ENCODE results near the gene HNRNPA1. TPM values are rescaled to one million over a fixed set of nuclear protein-coding genes. Genes with fewer than 3 reads are reported as not detected.

HNRNPA1 gene
- total RNA-seq, 1 experiment from 2014 or later, result 2,589 TPM

DNA sequence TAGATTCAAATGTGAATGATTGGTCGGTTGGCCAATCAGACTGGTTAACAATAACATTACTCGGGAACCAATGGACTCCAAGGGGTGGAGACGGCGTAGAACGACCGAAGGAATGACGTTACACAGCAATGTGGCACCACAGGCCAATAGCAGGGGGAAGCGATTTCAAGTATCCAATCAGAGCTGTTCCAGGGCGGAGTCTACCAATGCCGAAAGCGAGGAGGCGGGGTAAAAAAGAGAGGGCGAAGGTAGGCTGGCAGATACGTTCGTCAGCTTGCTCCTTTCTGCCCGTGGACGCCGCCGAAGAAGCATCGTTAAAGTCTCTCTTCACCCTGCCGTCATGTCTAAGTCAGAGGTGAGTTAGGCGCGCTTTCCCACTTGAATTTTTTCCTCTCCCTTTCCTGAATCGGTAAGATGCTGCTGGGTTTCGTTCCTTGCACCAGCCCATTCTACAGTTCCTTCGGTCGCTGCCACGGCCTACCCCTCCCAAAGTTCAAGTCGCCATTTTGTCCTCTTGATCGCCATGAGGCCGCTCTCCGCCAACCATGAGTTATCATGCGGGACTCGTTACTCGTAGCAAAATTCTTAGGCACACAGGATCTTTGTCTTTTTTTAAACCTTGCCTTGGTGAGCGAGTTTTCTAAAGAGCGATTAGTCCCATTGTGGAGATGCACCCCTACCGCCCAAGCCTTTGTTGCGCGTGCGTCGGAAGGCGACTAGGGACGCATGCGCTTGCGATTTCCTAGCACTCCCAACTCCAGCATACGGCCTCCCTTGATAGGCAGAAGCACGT, at the start of gene HNRNPA1 (continued):
- TF ChIP-seq, protein P1, sequence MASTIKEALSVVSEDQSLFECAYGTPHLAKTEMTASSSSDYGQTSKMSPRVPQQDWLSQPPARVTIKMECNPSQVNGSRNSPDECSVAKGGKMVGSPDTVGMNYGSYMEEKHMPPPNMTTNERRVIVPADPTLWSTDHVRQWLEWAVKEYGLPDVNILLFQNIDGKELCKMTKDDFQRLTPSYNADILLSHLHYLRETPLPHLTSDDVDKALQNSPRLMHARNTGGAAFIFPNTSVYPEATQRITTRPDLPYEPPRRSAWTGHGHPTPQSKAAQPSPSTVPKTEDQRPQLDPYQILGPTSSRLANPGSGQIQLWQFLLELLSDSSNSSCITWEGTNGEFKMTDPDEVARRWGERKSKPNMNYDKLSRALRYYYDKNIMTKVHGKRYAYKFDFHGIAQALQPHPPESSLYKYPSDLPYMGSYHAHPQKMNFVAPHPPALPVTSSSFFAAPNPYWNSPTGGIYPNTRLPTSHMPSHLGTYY (CRISPR knock-in tag; IDR thresholded peaks at IDR 0.05), result peak; percentile 89
- TF ChIP-seq E2F4 (CRISPR knock-in tag; IDR thresholded peaks at IDR 0.05; ENCODE audit: borderline replicate concordance, low read depth) (no peak), ESRRA (CRISPR knock-in tag; IDR thresholded peaks at IDR 0.05; ENCODE audit: borderline replicate concordance) (no peak), PREB (CRISPR knock-in tag; IDR thresholded peaks at IDR 0.05; ENCODE audit: borderline replicate concordance) (0 out of 2 replicates have a peak, but pooled peaks have one; percentile 53), GABPB1 (CRISPR knock-in tag; IDR thresholded peaks at IDR 0.05) (peak; percentile 62; the same call in 1 of the 2 replicates), USF2 (CRISPR knock-in tag; IDR thresholded peaks at IDR 0.05) (0 out of 2 replicates have a peak, but pooled peaks have one; percentile 37), GTF2I (CRISPR knock-in tag; conservative IDR thresholded peaks at IDR 0.05) (no peak), MYBL2 (CRISPR knock-in tag; IDR thresholded peaks at IDR 0.05) (no peak; the same call in 1 of the 2 replicates), FOXP1 (CRISPR knock-in tag; IDR thresholded peaks at IDR 0.05; ENCODE audit: borderline replicate concordance) (no peak), JAZF1 (CRISPR knock-in tag; IDR thresholded peaks at IDR 0.05) (no peak), ZNF532 (CRISPR knock-in tag; IDR thresholded peaks at IDR 0.05; ENCODE audit: borderline replicate concordance) (0 out of 2 replicates have a peak, but pooled peaks have one; percentile 36), ZNF671 (CRISPR knock-in tag; IDR thresholded peaks at IDR 0.05) (0 out of 2 replicates have a peak, but pooled peaks have one; percentile 59)
- TF ChIP-seq, protein P2, sequence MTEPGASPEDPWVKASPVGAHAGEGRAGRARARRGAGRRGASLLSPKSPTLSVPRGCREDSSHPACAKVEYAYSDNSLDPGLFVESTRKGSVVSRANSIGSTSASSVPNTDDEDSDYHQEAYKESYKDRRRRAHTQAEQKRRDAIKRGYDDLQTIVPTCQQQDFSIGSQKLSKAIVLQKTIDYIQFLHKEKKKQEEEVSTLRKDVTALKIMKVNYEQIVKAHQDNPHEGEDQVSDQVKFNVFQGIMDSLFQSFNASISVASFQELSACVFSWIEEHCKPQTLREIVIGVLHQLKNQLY (CRISPR knock-in tag; IDR thresholded peaks at IDR 0.05), result no peak
- TF ChIP-seq, protein P3, sequence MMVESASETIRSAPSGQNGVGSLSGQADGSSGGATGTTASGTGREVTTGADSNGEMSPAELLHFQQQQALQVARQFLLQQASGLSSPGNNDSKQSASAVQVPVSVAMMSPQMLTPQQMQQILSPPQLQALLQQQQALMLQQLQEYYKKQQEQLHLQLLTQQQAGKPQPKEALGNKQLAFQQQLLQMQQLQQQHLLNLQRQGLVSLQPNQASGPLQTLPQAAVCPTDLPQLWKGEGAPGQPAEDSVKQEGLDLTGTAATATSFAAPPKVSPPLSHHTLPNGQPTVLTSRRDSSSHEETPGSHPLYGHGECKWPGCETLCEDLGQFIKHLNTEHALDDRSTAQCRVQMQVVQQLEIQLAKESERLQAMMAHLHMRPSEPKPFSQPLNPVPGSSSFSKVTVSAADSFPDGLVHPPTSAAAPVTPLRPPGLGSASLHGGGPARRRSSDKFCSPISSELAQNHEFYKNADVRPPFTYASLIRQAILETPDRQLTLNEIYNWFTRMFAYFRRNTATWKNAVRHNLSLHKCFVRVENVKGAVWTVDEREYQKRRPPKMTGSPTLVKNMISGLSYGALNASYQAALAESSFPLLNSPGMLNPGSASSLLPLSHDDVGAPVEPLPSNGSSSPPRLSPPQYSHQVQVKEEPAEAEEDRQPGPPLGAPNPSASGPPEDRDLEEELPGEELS (CRISPR knock-in tag; IDR thresholded peaks at IDR 0.05), result peak; percentile 63; the same call in 1 of the 2 replicates
- TF ChIP-seq, protein P4, sequence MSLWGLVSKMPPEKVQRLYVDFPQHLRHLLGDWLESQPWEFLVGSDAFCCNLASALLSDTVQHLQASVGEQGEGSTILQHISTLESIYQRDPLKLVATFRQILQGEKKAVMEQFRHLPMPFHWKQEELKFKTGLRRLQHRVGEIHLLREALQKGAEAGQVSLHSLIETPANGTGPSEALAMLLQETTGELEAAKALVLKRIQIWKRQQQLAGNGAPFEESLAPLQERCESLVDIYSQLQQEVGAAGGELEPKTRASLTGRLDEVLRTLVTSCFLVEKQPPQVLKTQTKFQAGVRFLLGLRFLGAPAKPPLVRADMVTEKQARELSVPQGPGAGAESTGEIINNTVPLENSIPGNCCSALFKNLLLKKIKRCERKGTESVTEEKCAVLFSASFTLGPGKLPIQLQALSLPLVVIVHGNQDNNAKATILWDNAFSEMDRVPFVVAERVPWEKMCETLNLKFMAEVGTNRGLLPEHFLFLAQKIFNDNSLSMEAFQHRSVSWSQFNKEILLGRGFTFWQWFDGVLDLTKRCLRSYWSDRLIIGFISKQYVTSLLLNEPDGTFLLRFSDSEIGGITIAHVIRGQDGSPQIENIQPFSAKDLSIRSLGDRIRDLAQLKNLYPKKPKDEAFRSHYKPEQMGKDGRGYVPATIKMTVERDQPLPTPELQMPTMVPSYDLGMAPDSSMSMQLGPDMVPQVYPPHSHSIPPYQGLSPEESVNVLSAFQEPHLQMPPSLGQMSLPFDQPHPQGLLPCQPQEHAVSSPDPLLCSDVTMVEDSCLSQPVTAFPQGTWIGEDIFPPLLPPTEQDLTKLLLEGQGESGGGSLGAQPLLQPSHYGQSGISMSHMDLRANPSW (CRISPR knock-in tag; conservative IDR thresholded peaks at IDR 0.05; ENCODE audit: low read depth), result no peak
- TF ChIP-seq, protein P5, sequence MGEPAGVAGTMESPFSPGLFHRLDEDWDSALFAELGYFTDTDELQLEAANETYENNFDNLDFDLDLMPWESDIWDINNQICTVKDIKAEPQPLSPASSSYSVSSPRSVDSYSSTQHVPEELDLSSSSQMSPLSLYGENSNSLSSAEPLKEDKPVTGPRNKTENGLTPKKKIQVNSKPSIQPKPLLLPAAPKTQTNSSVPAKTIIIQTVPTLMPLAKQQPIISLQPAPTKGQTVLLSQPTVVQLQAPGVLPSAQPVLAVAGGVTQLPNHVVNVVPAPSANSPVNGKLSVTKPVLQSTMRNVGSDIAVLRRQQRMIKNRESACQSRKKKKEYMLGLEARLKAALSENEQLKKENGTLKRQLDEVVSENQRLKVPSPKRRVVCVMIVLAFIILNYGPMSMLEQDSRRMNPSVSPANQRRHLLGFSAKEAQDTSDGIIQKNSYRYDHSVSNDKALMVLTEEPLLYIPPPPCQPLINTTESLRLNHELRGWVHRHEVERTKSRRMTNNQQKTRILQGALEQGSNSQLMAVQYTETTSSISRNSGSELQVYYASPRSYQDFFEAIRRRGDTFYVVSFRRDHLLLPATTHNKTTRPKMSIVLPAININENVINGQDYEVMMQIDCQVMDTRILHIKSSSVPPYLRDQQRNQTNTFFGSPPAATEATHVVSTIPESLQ (CRISPR knock-in tag; IDR thresholded peaks at IDR 0.05), result no peak
- TF ChIP-seq, protein P6, sequence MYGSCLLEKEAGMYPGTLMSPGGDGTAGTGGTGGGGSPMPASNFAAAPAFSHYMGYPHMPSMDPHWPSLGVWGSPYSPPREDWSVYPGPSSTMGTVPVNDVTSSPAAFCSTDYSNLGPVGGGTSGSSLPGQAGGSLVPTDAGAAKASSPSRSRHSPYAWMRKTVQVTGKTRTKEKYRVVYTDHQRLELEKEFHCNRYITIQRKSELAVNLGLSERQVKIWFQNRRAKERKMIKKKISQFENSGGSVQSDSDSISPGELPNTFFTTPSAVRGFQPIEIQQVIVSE (CRISPR knock-in tag; IDR thresholded peaks at IDR 0.05; ENCODE audit: borderline replicate concordance), result no peak

All from WTC11 (cell line).